CD8-positive, alpha-beta memory T cell (primary cell): ENCODE results near the gene HUNK. TPM values are rescaled to one million over a fixed set of nuclear protein-coding genes. Genes with fewer than 3 reads are reported as not detected.

ENCODE experiments used
- CTCF ChIA-PET: fragments of 350-600 bp; sonication (Branson Sonifier 250); formaldehyde crosslinking; loops from one replicate; lab custom pipeline; 2021; ENCODE audit warnings: antibody characterized with exemption; lab: Charles Lee
- POLR2A ChIA-PET: fragments of 350-600 bp; sonication (Branson Sonifier 250); formaldehyde crosslinking; loops from one replicate; lab custom pipeline; 2021; ENCODE audit warnings: antibody characterized with exemption; lab: Charles Lee
- DNase-seq, 5 donors: peaks; one replicate each; pipeline versions ENCODE4 v3.0.0 to v3.0.0-alpha.2; 2020 to 2022; ENCODE audit warnings: mixed read lengths in 1 of 5
- H3K27ac ChIP-seq: one replicate; pipeline ENCODE4 v1.7.0; 2013; ENCODE audit warnings: low read depth, mild to moderate bottlenecking, low read length, moderate library complexity
- H3K27me3 ChIP-seq: 2 replicates; pipeline ENCODE4 v1.7.0; 2013; ENCODE audit warnings: low read length, mild to moderate bottlenecking; ENCODE audit not compliant: insufficient read depth, poor library complexity, severe bottlenecking
- H3K36me3 ChIP-seq: 2 replicates; pipeline ENCODE4 v1.7.0; 2013; ENCODE audit warnings: mild to moderate bottlenecking, low read length, moderate library complexity; ENCODE audit not compliant: insufficient read depth
- H3K4me1 ChIP-seq: 2 replicates; pipeline ENCODE4 v1.7.0; 2013; ENCODE audit warnings: mild to moderate bottlenecking, low read length, moderate library complexity; ENCODE audit not compliant: insufficient read depth
- H3K4me3 ChIP-seq: 2 replicates; pipeline ENCODE4 v1.7.0; 2013; ENCODE audit warnings: mild to moderate bottlenecking, low read length
- H3K9me3 ChIP-seq: 2 replicates; pipeline ENCODE4 v1.7.0; 2013; ENCODE audit warnings: mild to moderate bottlenecking, low read length
- H3K27ac Mint-ChIP-seq, 8 donors: one replicate each; pipeline ENCODE4 v1.8.0; 2020 to 2021; ENCODE audit warnings: mixed read lengths in 8 of 8, mild to moderate bottlenecking in 6 of 8, inconsistent platforms in 3 of 8, moderate library complexity in 3 of 8
- H3K27me3 Mint-ChIP-seq, 2 donors: one replicate each; pipeline ENCODE4 v1.8.0; 2020 to 2021; ENCODE audit warnings: mixed read lengths in 2 of 2, mild to moderate bottlenecking in 1 of 2, moderate library complexity in 1 of 2
- H3K36me3 Mint-ChIP-seq, 3 donors: one replicate each; pipeline ENCODE4 v1.8.0; 2020 to 2021; ENCODE audit warnings: mixed read lengths in 3 of 3, inconsistent platforms in 1 of 3, mild to moderate bottlenecking in 1 of 3
- H3K4me1 Mint-ChIP-seq, 3 donors: one replicate each; pipeline ENCODE4 v1.8.0; 2020 to 2021; ENCODE audit warnings: mixed read lengths in 3 of 3, inconsistent platforms in 1 of 3, mild to moderate bottlenecking in 1 of 3
- H3K4me3 Mint-ChIP-seq, 7 donors: one replicate each; pipeline ENCODE4 v1.8.0; 2020 to 2021; ENCODE audit warnings: mixed read lengths in 7 of 7, mild to moderate bottlenecking in 6 of 7, moderate library complexity in 4 of 7, inconsistent platforms in 2 of 7
- H3K9me3 Mint-ChIP-seq, 5 donors: one replicate each; pipeline ENCODE4 v1.8.0; 2020 to 2022; ENCODE audit warnings: mixed read lengths in 5 of 5, mild to moderate bottlenecking in 3 of 5, moderate library complexity in 2 of 5, inconsistent platforms in 1 of 5
- polyA plus RNA-seq: library from polyadenylated mRNA; unstranded; fragments of 300-500 nt; fragmentation: Illumina TruSeq; gene quantifications from one replicate; pipeline ENCODE4 v1.2.3, GENCODE V29; 2021
- total RNA-seq, 2 experiments: library from RNA; stranded (reverse); gene quantifications; one replicate each; pipeline ENCODE4 v1.2.3, GENCODE V29; 2021

The HUNK gene
- total and polyA plus RNA-seq, 3 experiments from 2014 or later, result 0.02 to 0.20 (median 0.06) TPM

- Mint-ChIP-seq H3K4me3 (no peak overlapping the region), H3K27ac (no peak overlapping the region), H3K27me3 (peaks cover 15% of the 10 kb centered on the region in 2 donors), H3K36me3 (no peaks in the 10 kb centered on the region), H3K9me3 (peaks cover 3 to 7% (median 3%) of the 10 kb centered on the region in 5 donors), H3K4me1 (no peaks in the 10 kb centered on the region)
- Histone ChIP-seq H3K27me3 (no peaks in the 10 kb centered on the region), H3K4me1 (no peaks in the 10 kb centered on the region), H3K36me3 (no peaks in the 10 kb centered on the region), H3K9me3 (no peaks in the 10 kb centered on the region), H3K4me3 (no peak overlapping the region), H3K27ac (no peak overlapping the region)
- ChIA-PET CTCF (no interaction called here), POLR2A (no interaction called here)
- DNase-seq, result no peak
These were observed 57.2 kb downstream of the HUNK start for GRCh38 chr21:31930001-31930400.

- Mint-ChIP-seq H3K4me3 (no peak overlapping the region), H3K27ac (no peak overlapping the region), H3K27me3 (peaks cover 15 to 19% of the 10 kb centered on the region in 2 donors), H3K4me1 (no peaks in the 10 kb centered on the region), H3K36me3 (no peaks in the 10 kb centered on the region), H3K9me3 (peaks cover 0 to 5% (median 0%) of the 10 kb centered on the region in 5 donors)
- ChIA-PET CTCF (no interaction called here), POLR2A (no interaction called here)
- Histone ChIP-seq H3K36me3 (no peaks in the 10 kb centered on the region), H3K27me3 (no peaks in the 10 kb centered on the region), H3K4me3 (no peak overlapping the region), H3K9me3 (no peaks in the 10 kb centered on the region), H3K27ac (no peak overlapping the region), H3K4me1 (no peaks in the 10 kb centered on the region)
- DNase-seq, result no peak
These were observed 59.0 kb downstream of the HUNK start for GRCh38 chr21:31931644-31932469.

DNA sequence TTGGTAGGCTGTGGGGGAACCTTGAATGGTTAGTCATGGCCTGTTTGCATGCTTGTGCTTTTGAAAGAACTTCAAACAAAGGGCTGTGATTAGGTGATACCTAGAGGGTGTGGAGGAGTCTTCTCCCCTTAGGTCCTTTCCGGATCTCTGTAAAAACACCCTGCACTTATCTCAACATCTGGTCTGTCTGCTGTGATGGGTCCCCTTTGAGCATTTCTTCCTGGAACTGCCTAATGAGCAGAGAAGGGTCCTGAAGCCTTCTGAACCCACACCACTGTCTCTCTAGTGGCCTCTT, 59.6 kb downstream of the HUNK start:
- Histone ChIP-seq H3K27me3 (no peaks in the 10 kb centered on the region), H3K4me1 (no peaks in the 10 kb centered on the region), H3K27ac (no peak overlapping the region), H3K36me3 (no peaks in the 10 kb centered on the region), H3K9me3 (no peaks in the 10 kb centered on the region), H3K4me3 (no peak overlapping the region)
- H3K27ac Mint-ChIP-seq, result no peak overlapping the region
- no peaks in the 10 kb centered on the region for H3K4me1 Mint-ChIP-seq
- peaks cover 15 to 19% of the 10 kb centered on the region in 2 donors for H3K27me3 Mint-ChIP-seq
- no peaks in the 10 kb centered on the region for H3K36me3 Mint-ChIP-seq
- ChIA-PET POLR2A (no interaction called here), CTCF (no interaction called here)
- no peak for DNase-seq
- no peak overlapping the region for H3K4me3 Mint-ChIP-seq
- H3K9me3 Mint-ChIP-seq, result peaks cover 0 to 5% (median 0%) of the 10 kb centered on the region in 5 donors

- peaks cover 0 to 4% (median 0%) of the 10 kb centered on the region in 5 donors for H3K9me3 Mint-ChIP-seq
- CTCF ChIA-PET, result no interaction called here
- POLR2A ChIA-PET, result no interaction called here
These were observed 64.5 kb downstream of the HUNK start for GRCh38 chr21:31937303-31937702.

GRCh38 chr21:31938330-31939301, 65.8 kb downstream of the HUNK start:
- H3K9me3 ChIP-seq, result no peaks in the 10 kb centered on the region
- ChIA-PET CTCF (no interaction called here), POLR2A (no interaction called here)
- no peaks in the 10 kb centered on the region for H3K36me3 ChIP-seq
- no peak for DNase-seq
- no peak overlapping the region for H3K4me3 Mint-ChIP-seq
- no peaks in the 10 kb centered on the region for H3K4me1 ChIP-seq
- no peaks in the 10 kb centered on the region for H3K27me3 ChIP-seq
- H3K4me1 Mint-ChIP-seq, result no peaks in the 10 kb centered on the region
- peaks cover 14 to 15% of the 10 kb centered on the region in 2 donors for H3K27me3 Mint-ChIP-seq
- no peaks in the 10 kb centered on the region for H3K36me3 Mint-ChIP-seq
- no peak overlapping the region for H3K4me3 ChIP-seq
- no peak overlapping the region for H3K27ac Mint-ChIP-seq
- no peak overlapping the region for H3K27ac ChIP-seq
- peaks cover 0 to 4% (median 0%) of the 10 kb centered on the region in 5 donors for H3K9me3 Mint-ChIP-seq

More at GRCh38 chr21:31937303-31937702, 64.5 kb downstream of the HUNK start:
- no peak overlapping the region for H3K27ac ChIP-seq
- Mint-ChIP-seq H3K36me3 (no peaks in the 10 kb centered on the region), H3K4me1 (no peaks in the 10 kb centered on the region), H3K27ac (no peak overlapping the region), H3K4me3 (no peak overlapping the region), H3K27me3 (peaks cover 11 to 14% of the 10 kb centered on the region in 2 donors)
- H3K36me3 ChIP-seq, result no peaks in the 10 kb centered on the region
- no peak overlapping the region for H3K4me3 ChIP-seq
- no peaks in the 10 kb centered on the region for H3K27me3 ChIP-seq
- no peaks in the 10 kb centered on the region for H3K4me1 ChIP-seq
- DNase-seq, result no peak
- no peaks in the 10 kb centered on the region for H3K9me3 ChIP-seq

GRCh38 chr21:31941694-31942093, 68.9 kb downstream of the HUNK start:
- ChIA-PET CTCF (no interaction called here), POLR2A (no interaction called here)
- Mint-ChIP-seq H3K4me3 (no peak overlapping the region), H3K9me3 (peaks cover 0 to 4% (median 0%) of the 10 kb centered on the region in 5 donors), H3K27ac (peak overlapping the region in 1 of 8 donors; percentile 43), H3K36me3 (no peaks in the 10 kb centered on the region), H3K27me3 (peaks cover 1 to 32% of the 10 kb centered on the region in 2 donors), H3K4me1 (no peaks in the 10 kb centered on the region)
- Histone ChIP-seq H3K9me3 (no peaks in the 10 kb centered on the region), H3K4me3 (no peak overlapping the region), H3K27me3 (no peaks in the 10 kb centered on the region), H3K4me1 (no peaks in the 10 kb centered on the region), H3K27ac (no peak overlapping the region), H3K36me3 (no peaks in the 10 kb centered on the region)
- no peak for DNase-seq

GRCh38 chr21:31943561-31943960, 70.7 kb downstream of the HUNK start:
- H3K27ac ChIP-seq, result no peak overlapping the region
- no peaks in the 10 kb centered on the region for H3K9me3 ChIP-seq
- H3K36me3 ChIP-seq, result no peaks in the 10 kb centered on the region
- Mint-ChIP-seq H3K27ac (no peak overlapping the region), H3K4me1 (no peaks in the 10 kb centered on the region), H3K36me3 (no peaks in the 10 kb centered on the region), H3K27me3 (peaks cover under 1 to 45% of the 10 kb centered on the region in 2 donors), H3K4me3 (no peak overlapping the region), H3K9me3 (peaks cover 0 to 4% (median 0%) of the 10 kb centered on the region in 5 donors)
- no peaks in the 10 kb centered on the region for H3K27me3 ChIP-seq
- DNase-seq, result no peak
- ChIA-PET POLR2A (no interaction called here), CTCF (no interaction called here)
- H3K4me3 ChIP-seq, result no peak overlapping the region
- H3K4me1 ChIP-seq, result no peaks in the 10 kb centered on the region

- no peaks in the 10 kb centered on the region for H3K36me3 Mint-ChIP-seq
- no peak for DNase-seq
- peaks cover 0 to 4% (median 0%) of the 10 kb centered on the region in 5 donors for H3K9me3 Mint-ChIP-seq
- Histone ChIP-seq H3K4me1 (no peaks in the 10 kb centered on the region), H3K27me3 (no peaks in the 10 kb centered on the region), H3K4me3 (no peak overlapping the region), H3K27ac (no peak overlapping the region), H3K36me3 (no peaks in the 10 kb centered on the region), H3K9me3 (no peaks in the 10 kb centered on the region)
- H3K4me3 Mint-ChIP-seq, result no peak overlapping the region
- peaks cover 0 to 1% (median 0%) of the 10 kb centered on the region in 3 donors for H3K4me1 Mint-ChIP-seq
- ChIA-PET POLR2A (no interaction called here), CTCF (no interaction called here)
- peaks cover 3 to 45% of the 10 kb centered on the region in 2 donors for H3K27me3 Mint-ChIP-seq
- no peak overlapping the region for H3K27ac Mint-ChIP-seq
These were observed 72.3 kb downstream of the HUNK start for GRCh38 chr21:31945141-31945540.
